ACHN (cell line): ENCODE results near the gene NACAD.

ENCODE experiments used
- DNase-seq: peaks from one replicate; pipeline ENCODE4 v3.0.0-alpha.2; 2015
- in situ Hi-C: cut with HindIII; loops from 2 replicates; pipeline ENCODE4 v1.10.0; 2017; ENCODE audit warnings: low sequenced_read_pairs, low pct_ligation_motif_present, low pct_unique_long_range_greater_than_20kb

The NACAD gene

DNA sequence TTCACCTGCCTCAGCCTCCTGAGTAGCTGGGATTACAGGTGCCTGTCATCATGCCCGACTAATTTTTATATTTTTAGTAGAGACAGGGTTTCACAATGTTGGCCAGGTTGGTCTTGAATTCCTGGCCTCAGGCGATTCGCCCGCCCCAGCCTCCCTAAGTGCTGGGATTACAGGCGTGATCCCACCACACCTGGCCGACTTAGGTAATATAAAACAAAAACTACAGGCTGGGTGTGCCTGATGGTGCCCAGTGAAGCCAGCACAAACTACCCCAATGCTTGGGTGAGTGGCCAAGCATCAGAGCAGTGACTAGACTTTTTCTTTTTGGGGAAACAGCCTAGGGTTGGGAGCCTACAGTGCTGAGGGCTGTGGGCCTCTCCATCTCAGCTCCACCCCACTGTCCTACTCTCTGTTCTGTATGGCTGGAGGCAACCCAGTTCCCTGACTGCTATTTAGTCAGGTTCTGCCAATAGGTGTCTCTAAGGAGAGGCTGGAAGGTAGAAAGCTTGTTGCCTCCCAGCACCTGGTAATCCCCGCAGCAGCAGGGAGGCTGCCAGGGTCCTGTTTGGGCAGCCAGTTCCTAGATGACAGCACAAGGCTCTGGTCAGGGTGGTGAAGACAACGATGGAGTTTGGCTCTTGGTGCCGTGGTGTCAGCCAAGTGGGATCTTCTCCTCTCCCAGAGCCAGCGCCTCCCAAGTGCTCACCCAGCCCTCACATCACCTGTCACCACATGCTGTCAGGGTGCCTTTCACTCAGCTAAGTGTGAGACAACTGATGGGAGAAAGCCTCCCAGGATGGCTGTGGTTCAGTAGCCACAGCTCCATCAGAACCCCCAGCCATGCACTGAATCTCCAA lies 10.4 kb upstream of the NACAD start:
- in situ Hi-C loops, result no loop called here
- DNase-seq, result no peak

GRCh38 chr7:45092931-45093235 lies 4.1 kb upstream of the NACAD start:
- in situ Hi-C loops, result no loop called here
- DNase-seq, result no peak

DNA sequence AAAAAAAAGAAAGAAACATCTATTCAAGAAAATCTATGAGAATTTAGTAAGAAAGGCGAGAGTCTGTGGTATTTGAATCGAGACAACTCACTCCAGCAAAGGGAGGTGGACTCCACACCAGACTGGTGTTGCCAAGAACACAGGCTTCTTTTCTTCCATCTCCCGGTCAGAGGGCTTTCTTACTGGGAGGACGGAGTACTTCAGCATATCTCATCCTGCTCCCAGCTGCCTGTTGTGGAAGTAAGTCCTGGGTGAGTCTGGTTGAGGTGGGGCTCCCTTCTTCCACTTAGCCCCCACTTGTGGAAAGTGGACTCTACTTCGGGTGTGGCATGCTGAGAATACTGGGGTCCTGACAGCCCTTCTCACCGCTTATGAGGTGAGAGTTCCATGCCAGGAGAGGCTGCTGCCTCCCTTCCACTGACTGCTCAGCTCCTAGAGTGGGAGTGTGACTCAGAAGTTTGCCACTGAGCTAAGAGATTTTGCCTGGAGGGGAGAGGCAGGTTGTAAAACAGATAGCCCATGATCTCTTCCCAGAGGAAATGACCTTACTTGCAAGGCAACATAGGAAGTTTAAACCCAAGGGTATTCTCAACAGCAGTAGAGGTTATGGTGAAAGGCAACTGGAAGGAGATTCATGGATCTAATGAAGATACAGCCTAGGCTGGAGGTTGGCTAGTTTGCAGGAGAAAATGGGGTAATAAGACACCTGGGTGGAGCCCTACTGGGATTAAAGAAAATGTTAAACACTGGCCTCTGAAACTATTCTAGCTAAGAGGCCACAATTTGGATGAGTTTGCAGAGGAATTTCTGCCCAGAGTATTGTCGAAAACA lies 3.5 kb upstream of the NACAD start:
- DNase-seq, result no peak
- in situ Hi-C loops, result no loop called here

DNA sequence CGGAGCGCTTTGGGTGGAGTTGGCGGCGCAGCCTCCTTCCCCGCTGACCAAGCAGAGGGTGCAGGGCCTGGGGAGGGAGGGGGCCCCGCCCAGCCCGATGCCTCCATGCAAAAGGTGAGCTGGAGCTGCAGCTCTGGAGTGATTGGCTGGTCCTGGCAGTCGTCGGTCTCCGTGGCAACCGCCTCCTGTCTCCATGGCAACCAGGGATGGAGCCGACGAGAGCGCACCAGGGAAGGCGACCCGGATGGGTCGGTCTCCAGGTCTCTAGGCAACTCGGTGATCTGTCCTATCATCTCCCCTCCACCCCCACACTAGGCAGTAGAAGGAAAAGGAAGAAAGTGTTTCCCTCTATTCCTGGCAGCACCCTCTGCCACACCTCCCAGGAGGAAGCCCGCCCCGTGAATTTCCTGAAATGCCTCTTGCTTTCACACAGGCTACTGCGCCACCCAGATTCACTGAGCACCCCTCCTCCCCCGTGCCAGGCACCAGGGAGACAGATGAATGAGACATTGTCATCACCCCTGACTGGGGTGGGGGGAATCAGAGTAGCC lies 647 bp upstream of the NACAD start:
- in situ Hi-C loops, result no loop called here
- peak; percentile 59 for DNase-seq

DNA sequence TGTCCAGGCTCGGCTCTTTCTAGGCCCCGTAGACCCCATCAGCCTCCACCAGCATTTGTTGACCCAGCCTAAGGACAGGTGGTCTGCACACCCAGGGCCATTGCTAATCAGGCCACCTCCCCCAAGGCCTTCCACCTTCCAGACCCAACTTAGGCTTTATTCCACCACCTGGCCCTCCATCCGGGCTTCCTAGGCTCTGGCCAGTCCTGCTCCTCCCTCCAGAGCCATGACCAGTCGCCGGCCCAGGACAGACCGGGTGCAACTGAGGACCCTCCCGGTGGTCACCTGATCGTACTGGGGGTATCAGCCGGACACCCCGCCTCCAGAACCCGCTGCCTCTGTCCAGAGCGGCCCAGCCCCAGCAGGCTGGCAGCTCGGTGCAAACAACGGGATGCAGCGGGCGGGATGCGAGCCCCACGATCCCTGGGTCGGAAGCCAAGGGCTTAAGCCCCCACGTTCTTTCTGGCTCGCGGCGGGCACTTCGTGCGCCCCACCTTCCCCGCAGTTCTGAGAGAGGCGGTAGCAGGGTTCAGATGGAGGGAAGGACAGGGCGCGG lies 545 bp downstream of the NACAD start:
- in situ Hi-C loops, result no loop called here
- no peak for DNase-seq

- in situ Hi-C loops, result no loop called here
- DNase-seq, result no peak
Measured at GRCh38 chr7:45087301-45088145, 1.2 kb downstream of the NACAD start.

GRCh38 chr7:45086331-45087065 lies 2.3 kb downstream of the NACAD start:
- DNase-seq, result no peak
- in situ Hi-C loops, result no loop called here

DNA sequence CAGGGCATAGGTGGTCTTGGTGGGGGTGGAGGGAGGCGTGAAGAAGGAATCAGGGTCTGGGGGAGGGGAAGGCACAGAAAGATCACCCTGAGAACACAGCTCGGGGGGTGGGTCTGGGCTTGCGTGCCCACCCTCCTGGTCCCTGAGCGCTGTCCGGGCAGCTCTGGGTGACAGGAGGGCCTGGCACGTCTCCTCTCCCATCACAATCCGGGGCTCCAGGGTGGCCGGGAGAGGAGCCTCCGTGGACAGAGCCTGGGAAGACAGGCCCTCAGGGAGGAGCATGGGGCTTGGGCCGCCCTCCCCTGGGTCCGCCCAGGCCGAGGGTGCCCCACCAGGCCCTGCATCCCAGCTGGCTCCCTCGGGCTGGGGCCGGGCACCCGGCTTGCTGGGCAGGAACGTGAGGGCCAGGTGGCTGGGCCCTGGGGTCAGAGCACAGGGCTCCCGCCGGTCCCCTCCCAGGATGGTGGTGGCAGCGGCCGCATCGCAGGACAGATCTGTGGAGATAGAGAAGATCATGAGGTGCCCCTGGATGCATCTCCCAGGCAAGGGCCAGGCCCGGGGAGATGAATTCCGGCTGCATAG lies 3.1 kb downstream of the NACAD start:
- in situ Hi-C loops, result no loop called here

DNA sequence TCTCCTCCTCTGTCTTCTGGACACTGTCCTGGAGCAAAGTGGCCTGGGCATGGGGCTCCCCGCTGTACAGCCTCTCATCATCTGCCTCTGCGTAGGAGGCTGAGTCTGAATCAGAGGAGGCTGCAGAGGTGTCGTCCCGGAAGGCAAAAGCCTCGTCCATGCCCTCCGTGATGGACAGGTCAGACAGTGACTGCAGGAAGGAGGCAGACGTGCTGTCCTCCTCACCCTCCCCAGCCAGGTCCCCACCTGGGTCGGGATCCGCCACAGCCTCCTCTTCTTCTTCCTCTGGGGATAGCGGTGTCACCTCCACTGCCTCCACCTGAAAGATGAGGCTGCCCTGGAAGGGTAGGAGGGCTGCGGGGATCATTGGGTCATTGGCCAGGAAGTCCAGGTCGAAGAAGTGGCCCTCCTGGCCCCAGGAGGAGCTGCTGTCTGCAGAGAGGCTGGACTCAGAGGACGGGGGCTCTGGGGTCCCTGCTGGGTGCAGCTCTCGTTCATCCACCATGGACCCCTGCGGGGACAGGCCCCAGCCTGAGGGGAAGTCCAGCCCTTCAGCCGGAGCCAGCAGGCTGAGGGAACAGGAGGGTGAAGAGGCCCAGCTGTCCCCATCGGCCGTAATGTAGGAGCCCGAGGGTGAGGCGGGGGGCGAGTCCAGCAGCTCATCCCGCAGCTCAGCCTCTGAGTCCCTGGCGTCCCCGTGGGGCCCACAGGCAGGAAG lies 3.7 kb downstream of the NACAD start:
- DNase-seq, result no peak
- in situ Hi-C loops, result no loop called here

More for the DNA sequence above, 3.1 kb downstream of the NACAD start:
- no peak for DNase-seq

- in situ Hi-C loops, result no loop called here
- no peak for DNase-seq
Measured at GRCh38 chr7:45084336-45084735, 4.4 kb downstream of the NACAD start.

DNA sequence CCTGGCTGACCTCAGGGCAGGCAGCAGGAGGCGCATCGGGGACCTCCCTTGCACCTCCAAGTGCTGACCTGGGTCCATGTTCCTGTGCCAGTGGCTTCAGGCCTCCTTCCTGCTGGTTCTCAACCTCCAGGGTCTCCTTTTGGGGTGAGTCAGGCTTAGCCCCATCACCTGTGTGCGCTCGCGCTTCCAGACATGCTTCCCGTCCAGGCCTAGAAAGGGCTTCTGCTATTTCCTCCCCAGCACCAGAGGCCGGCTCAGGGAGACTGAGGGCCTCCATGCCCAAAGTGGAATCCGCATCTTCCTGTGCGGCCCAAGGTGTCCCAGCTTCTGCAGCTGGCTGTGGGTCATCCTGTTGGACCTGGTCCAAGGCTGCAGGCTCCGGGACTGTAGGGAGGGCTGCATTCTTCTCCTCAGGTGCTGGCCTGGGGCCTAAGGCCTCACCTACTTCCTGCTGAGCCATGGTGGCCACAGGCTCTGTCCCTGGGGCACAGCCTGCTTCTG lies 5.9 kb downstream of the NACAD start:
- DNase-seq, result no peak
- in situ Hi-C loops, result no loop called here

DNA sequence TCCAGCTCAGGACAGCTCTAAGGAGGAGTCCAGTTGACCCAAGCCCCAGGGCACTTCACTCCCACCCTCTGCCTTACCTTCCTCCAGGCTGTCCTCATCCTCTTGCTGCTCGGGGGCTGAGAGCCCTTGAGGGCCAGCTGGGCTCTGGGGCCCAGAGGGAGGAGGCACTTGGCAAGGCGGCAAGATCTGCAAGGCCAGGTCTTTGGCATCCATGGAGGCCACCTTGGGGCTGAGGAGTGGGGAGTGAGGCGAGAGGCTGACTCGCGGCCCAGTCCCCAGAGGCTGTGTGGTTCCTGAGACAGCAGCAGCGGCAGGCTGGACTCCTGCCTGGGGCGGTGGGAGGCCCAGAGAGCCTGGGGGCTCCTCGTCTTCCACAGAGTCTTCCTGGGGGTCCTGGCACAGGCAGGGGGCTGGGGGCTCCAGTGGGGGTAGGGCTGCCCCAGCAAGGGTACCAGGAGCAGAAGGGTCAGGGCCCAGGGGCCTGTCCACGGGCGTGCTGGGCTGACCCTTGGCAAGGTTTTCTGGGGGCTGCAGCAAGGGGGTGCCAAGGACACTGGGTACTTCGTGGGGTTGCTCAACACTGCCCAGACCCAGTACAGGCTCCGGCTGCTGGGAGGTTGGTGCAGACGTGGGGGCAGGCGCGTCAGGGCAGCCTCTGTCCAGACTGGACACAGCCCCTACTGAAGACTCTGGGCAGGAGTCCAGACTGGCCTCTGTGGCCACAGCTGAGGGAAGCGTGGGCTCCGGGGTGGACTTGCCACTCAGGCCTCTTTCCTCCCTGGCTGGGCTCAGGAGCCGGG lies 6.5 kb downstream of the NACAD start:
- no peak for DNase-seq

GRCh38 chr7:45081670-45081974 lies 7.1 kb downstream of the NACAD start:
- no peak for DNase-seq
- in situ Hi-C loops, result no loop called here

More for the DNA sequence above, 6.5 kb downstream of the NACAD start:
- in situ Hi-C loops, result no loop called here

DNA sequence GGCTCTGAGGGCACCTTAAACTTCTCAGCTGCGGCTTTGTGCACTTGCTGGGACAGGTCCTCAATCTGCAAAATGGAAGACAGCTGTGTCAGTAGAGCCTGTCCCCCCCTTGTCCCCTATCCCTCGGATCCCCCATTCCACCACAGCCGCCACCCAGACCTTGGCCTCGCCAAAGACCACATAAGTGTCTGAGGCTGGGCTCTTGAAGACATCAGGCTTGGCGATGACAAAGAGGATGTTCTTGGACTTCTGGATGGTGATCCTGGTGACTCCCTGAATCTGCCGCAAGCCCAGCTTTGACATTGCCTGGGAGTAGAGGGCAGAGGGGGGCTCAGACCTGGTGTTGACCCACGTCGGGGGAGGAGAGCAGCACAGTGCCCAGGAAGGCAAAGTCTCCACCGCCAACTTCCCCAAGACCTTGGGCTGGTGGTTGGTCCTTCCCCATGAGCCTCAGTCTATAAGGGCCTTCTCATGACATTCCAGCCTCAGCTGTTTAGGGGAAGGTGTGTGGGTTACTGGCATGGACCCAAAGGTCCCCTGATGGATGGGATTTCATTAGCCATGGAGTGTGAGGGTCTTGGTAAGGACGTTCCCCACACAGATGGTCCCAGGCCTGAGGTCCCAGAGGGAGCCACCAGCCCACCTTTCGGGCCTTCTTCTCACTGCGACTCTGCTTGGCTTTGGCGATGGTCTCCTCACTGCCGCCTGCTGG lies 7.7 kb downstream of the NACAD start:
- in situ Hi-C loops, result no loop called here
- DNase-seq, result no peak

DNA sequence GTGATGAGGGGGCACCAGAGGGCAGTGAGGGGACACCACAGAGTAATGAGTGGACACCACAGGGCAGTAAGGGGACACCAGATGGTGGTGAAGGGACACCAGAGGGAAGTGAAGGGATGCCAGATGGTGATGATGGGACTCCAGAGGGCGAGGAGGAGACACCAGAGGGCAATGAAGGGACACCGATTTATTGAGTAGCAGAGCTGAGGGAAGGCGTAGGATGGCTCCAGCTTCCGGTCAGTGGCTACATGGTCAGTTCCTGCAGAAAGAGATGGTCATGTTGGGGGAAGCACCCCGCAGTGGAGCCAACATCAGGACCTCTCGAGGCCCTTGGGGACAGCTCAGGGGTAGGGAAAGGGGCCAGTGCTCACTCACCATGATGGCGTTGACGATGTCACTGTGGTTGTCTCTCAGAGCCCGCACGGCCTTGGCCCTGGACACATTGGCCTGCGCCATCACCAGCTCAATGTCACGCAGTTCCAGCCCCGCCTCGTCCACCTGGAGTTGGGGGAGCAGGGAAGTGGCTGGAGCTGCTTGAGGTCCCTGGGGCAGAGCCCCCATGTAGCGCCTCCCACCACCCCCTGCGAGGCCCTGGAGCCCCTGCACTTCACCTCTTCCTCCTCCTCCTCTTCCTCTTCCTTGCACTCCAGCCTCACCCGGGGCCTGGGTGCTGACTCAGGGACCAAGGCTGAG lies 8.4 kb downstream of the NACAD start:
- no peak for DNase-seq
- in situ Hi-C loops, result no loop called here
